Stomach (tissue), 4 donors: ENCODE measurements around the gene ATXN1.

Experiments
- EP300 ChIP-seq: sonication (generic); formaldehyde crosslinking; IDR thresholded peaks from one replicate; pipeline ENCODE4 v1.6.1; 2017; ENCODE audit warnings: antibody characterized with exemption
- POLR2A ChIP-seq, 4 donors: fragments of 450-650 bp; IDR thresholded peaks; one replicate each; pipeline ENCODE4 v1.6.1; 2016; ENCODE audit warnings: antibody characterized with exemption in 4 of 4, control low read depth in 2 of 4, mild to moderate bottlenecking in 1 of 4, moderate library complexity in 1 of 4
- POLR2AphosphoS5 ChIP-seq, 3 donors: sonication (generic); formaldehyde crosslinking; IDR thresholded peaks; one replicate each; pipeline ENCODE4 v1.6.1; 2016; ENCODE audit warnings: antibody characterized with exemption in 3 of 3
- TF ChIP-seq, protein P1 (sequence below), 7 experiments: fragments of 450-650 bp in 4 of 7; fragments of 200-600 bp in 3 of 7; sonication (generic) in 3 of 7; IDR thresholded peaks; one replicate each; pipeline ENCODE4 v1.5.1; 2016 to 2019; ENCODE audit warnings: antibody characterized with exemption in 7 of 7, control low read depth in 2 of 7, mild to moderate bottlenecking in 1 of 7

GRCh38 chr6:16705081-16705993 is 55.9 kb downstream of the ATXN1 start:
- TF ChIP-seq, protein P1, sequence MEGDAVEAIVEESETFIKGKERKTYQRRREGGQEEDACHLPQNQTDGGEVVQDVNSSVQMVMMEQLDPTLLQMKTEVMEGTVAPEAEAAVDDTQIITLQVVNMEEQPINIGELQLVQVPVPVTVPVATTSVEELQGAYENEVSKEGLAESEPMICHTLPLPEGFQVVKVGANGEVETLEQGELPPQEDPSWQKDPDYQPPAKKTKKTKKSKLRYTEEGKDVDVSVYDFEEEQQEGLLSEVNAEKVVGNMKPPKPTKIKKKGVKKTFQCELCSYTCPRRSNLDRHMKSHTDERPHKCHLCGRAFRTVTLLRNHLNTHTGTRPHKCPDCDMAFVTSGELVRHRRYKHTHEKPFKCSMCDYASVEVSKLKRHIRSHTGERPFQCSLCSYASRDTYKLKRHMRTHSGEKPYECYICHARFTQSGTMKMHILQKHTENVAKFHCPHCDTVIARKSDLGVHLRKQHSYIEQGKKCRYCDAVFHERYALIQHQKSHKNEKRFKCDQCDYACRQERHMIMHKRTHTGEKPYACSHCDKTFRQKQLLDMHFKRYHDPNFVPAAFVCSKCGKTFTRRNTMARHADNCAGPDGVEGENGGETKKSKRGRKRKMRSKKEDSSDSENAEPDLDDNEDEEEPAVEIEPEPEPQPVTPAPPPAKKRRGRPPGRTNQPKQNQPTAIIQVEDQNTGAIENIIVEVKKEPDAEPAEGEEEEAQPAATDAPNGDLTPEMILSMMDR (IDR thresholded peaks at IDR 0.05): no peak
- TF ChIP-seq POLR2A (IDR thresholded peaks at IDR 0.05): no peak
- no peak for TF ChIP-seq EP300
- TF ChIP-seq POLR2AphosphoS5 (IDR thresholded peaks at IDR 0.05): no peak
